Neuron (in vitro differentiated cells): ENCODE data around the gene PHLPP1.

Experiments used
- H2AFZ ChIP-seq: one replicate; pipeline ENCODE4 v1.6.1; 2013; ENCODE audit warnings: low read depth, mild to moderate bottlenecking, inconsistent platforms, low read length, moderate library complexity
- H3K27me3 ChIP-seq: one replicate; pipeline ENCODE4 v1.6.1; 2013; ENCODE audit warnings: low read length; ENCODE audit not compliant: insufficient read depth
- H3K36me3 ChIP-seq: one replicate; pipeline ENCODE4 v1.6.1; 2013; ENCODE audit warnings: low read length; ENCODE audit not compliant: insufficient read depth
- H3K4me1 ChIP-seq: one replicate; pipeline ENCODE4 v1.6.1; 2013; ENCODE audit warnings: low read length; ENCODE audit not compliant: insufficient read depth
- H3K4me3 ChIP-seq: 2 replicates; pipeline ENCODE4 v1.5.1; 2013; ENCODE audit warnings: mild to moderate bottlenecking, low read length, moderate library complexity
- H3K9me3 ChIP-seq: one replicate; pipeline ENCODE4 v1.6.1; 2013; ENCODE audit warnings: low read length

Gene PHLPP1

DNA sequence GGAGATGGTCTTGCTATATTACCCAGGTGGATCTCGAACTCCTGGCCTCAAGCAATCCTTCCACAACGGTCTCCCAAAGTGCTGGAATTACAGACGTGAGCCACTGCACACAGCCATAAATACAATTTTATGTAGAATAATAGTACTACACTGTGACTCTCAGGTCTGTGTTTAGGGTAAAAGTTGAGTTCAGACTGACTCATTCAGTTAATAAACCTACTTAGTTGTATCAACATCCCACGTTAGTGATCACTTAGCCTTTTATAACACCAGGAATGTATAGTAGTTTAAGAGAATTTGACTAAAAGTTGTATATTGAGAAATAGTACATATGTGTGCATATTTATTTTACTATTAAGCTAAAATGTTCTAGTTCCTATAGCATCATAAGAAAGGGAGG is 237.5 kb downstream of the PHLPP1 start:
- Histone ChIP-seq H2AFZ (no peak overlapping the region), H3K9me3 (no peaks in the 10 kb centered on the region), H3K4me3 (no peak overlapping the region), H3K27me3 (no peaks in the 10 kb centered on the region), H3K36me3 (peaks cover 8% of the 10 kb centered on the region), H3K4me1 (no peaks in the 10 kb centered on the region)

DNA sequence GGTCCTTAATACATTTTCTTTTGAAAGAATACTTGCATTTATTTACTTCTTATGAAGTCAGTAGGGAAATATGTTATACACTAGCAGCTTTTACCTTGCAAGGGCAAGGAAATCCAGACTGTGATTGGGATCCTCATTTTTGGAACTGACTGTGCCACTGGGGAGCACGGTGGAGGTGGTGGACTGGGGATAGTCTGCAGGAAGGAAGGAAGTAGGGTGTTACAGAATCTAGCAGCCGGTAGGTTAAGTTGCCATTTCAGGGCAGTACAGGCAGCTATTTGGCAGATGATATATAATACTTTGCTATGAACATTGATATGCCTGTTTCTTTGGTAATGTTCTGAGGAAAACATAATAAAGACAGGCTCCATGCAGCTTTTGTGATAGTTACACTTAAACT is 238.3 kb downstream of the PHLPP1 start:
- Histone ChIP-seq H3K36me3 (peaks cover 12% of the 10 kb centered on the region), H3K27me3 (no peaks in the 10 kb centered on the region)

DNA sequence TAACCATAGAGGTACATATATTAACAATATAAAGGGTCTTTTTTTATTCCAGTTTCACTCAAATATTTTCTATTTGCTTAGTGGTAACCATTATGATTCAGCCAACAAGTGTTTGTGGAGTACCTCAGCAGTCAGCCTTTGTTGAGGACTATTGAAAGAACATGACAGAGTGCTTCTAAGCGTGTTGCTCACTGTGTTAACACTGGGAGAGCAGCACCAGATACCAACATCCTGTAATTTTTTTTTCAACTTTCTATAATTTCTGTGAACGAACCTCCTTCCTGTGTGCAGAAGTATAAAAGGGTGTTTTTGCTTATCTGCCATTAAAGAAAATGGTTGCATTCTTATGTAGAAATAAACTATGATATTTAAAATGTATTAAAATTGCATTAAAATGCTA is 239.0 kb downstream of the PHLPP1 start:
- H3K36me3 ChIP-seq, result peaks cover 17% of the 10 kb centered on the region
- no peak overlapping the region for H3K4me3 ChIP-seq
- H2AFZ ChIP-seq, result no peak overlapping the region
- H3K9me3 ChIP-seq, result no peaks in the 10 kb centered on the region
- H3K4me1 ChIP-seq, result no peaks in the 10 kb centered on the region
- no peaks in the 10 kb centered on the region for H3K27me3 ChIP-seq

More for the DNA sequence above, 238.3 kb downstream of the PHLPP1 start:
- H3K4me1 ChIP-seq, result no peaks in the 10 kb centered on the region
- H3K9me3 ChIP-seq, result no peaks in the 10 kb centered on the region
- no peak overlapping the region for H2AFZ ChIP-seq
- H3K4me3 ChIP-seq, result no peak overlapping the region

DNA sequence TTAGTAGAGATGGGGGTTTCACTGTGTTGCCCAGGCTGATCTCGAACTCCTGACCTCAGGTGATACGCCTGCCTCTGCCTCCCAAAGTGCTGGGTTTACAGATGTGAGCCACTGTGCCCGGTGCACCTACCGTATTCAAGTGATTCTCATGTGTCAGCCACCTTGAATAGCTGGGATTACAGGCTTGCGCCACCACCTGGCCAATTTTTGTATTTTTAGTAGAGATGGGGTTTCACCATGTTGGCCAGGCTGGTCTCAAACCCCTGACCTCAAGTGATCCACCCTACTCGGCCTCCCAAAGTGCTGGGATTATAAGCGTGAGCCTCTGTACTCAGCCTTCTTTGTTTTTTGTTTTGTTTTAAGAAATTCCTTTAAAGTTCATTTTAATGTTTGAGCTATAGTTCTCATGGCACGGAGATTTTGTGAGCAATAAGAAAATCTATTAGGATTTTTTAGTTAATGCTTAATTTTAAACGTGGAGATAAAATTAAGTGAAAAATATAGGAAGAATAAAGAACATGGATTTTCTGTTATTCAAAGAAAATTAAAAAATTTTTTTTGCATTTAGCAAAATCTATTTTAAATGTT is 242.6 kb downstream of the PHLPP1 start:
- Histone ChIP-seq H3K4me1 (peaks cover 2% of the 10 kb centered on the region), H3K9me3 (no peaks in the 10 kb centered on the region), H3K36me3 (peaks cover 23% of the 10 kb centered on the region), H3K4me3 (no peak overlapping the region), H3K27me3 (no peaks in the 10 kb centered on the region), H2AFZ (no peak overlapping the region)

- peaks cover 36% of the 10 kb centered on the region for H3K36me3 ChIP-seq
- no peaks in the 10 kb centered on the region for H3K27me3 ChIP-seq
- H3K9me3 ChIP-seq, result peaks cover 2% of the 10 kb centered on the region
- no peak overlapping the region for H3K4me3 ChIP-seq
- peaks cover 14% of the 10 kb centered on the region for H3K4me1 ChIP-seq
- no peak overlapping the region for H2AFZ ChIP-seq
Observed at GRCh38 chr18:62959481-62959880, 244.1 kb downstream of the PHLPP1 start.

GRCh38 chr18:62963507-62963906 is 248.2 kb downstream of the PHLPP1 start:
- peaks cover 2% of the 10 kb centered on the region for H3K9me3 ChIP-seq
- H3K4me1 ChIP-seq, result peaks cover 15% of the 10 kb centered on the region
- no peak overlapping the region for H2AFZ ChIP-seq
- H3K36me3 ChIP-seq, result peaks cover 44% of the 10 kb centered on the region
- H3K4me3 ChIP-seq, result no peak overlapping the region
- H3K27me3 ChIP-seq, result no peaks in the 10 kb centered on the region

DNA sequence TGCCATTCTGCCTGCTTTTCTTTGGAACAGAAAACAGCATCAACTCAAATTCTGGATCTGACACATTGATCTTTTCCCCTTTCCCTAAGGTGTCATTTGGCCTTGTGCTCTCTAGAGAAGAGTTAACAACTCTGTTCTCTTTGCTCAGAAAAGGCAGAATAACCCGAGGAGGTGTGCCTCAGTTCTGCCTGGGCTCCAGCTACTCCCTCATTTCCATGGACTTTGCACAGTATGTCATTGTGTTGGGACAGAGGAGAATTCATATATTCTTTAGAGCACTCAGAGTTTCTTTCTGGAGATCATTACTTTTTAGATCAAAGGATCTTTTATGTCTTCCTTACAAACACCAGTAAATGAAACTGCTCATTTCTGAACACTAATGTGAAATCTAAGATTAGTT is 249.1 kb downstream of the PHLPP1 start:
- no peak overlapping the region for H3K4me3 ChIP-seq
- H3K9me3 ChIP-seq, result peaks cover 2% of the 10 kb centered on the region
- peaks cover 15% of the 10 kb centered on the region for H3K4me1 ChIP-seq
- H2AFZ ChIP-seq, result no peak overlapping the region
- H3K36me3 ChIP-seq, result peaks cover 37% of the 10 kb centered on the region
- H3K27me3 ChIP-seq, result no peaks in the 10 kb centered on the region

GRCh38 chr18:62967089-62967488 is 251.7 kb downstream of the PHLPP1 start:
- Histone ChIP-seq H3K9me3 (peaks cover 2% of the 10 kb centered on the region), H3K4me3 (no peak overlapping the region), H3K36me3 (peaks cover 39% of the 10 kb centered on the region), H2AFZ (no peak overlapping the region), H3K4me1 (peaks cover 15% of the 10 kb centered on the region), H3K27me3 (no peaks in the 10 kb centered on the region)

DNA sequence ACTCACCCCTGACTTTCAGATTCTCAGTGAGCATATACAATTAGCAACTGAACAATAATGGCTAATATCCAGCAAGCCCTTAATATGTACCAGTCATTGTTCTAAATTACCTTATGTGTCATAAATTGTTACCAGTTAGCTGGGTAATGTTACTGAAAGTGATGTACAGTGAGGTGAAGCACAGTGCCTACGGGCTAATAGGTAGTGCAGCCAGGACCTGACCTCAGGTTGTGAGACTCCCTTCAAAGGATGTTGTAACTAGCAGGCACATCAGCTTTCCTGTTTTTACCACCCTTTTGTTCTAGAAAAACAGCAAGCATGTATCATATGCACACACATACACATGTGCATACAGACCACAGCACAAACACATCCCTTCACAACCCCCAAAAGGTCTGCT is 258.3 kb downstream of the PHLPP1 start:
- H3K36me3 ChIP-seq, result peaks cover 49% of the 10 kb centered on the region
- H3K27me3 ChIP-seq, result no peaks in the 10 kb centered on the region
- no peak overlapping the region for H3K4me3 ChIP-seq
- no peaks in the 10 kb centered on the region for H3K4me1 ChIP-seq
- no peaks in the 10 kb centered on the region for H3K9me3 ChIP-seq
- no peak overlapping the region for H2AFZ ChIP-seq

DNA sequence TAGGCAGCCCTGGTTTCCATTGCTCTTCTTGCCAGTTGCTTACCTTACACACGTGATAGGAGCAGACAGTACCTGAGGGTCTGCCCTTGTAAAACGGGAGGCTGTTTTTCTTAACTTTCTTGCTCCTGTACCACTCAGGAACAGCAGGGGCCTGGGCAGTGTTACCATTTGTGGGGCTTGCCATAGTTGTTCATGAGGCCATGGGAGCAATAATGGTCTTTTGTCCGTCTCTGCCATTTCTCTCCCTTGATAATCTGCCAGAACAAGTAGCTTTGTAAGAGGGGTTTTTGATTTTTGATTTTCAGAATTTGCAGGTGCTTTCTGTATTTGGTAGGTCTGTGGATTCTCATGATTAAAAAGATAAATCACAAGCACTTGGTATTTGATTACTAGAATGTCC is 259.0 kb downstream of the PHLPP1 start:
- Histone ChIP-seq H3K36me3 (peaks cover 55% of the 10 kb centered on the region), H3K4me3 (no peak overlapping the region), H3K27me3 (no peaks in the 10 kb centered on the region), H2AFZ (no peak overlapping the region), H3K4me1 (no peaks in the 10 kb centered on the region), H3K9me3 (no peaks in the 10 kb centered on the region)

GRCh38 chr18:62974928-62975675 is 259.8 kb downstream of the PHLPP1 start:
- Histone ChIP-seq H3K4me3 (no peak overlapping the region), H3K36me3 (peaks cover 56% of the 10 kb centered on the region), H3K4me1 (peaks cover 5% of the 10 kb centered on the region)

DNA sequence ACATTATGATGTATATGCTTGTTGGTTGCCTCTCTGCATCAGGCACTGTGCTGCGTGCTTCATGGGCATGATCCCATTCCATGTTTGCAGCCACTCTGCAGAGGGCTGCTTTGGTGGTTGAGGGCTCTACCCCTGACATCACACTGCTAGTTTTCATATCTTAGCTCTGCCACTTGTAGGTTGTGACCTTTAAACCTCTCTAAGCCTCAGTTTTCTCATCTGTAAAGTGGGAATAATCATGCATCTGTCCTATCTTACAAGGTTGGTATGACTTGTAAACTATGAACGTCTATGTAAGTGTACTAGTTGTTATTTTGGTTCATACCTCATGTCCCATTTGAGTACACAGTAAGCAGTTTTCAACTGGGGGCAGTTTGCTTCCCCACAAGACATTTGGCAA is 260.4 kb downstream of the PHLPP1 start:
- no peaks in the 10 kb centered on the region for H3K9me3 ChIP-seq
- H3K27me3 ChIP-seq, result no peaks in the 10 kb centered on the region
- peaks cover 56% of the 10 kb centered on the region for H3K36me3 ChIP-seq
- H3K4me3 ChIP-seq, result no peak overlapping the region
- H2AFZ ChIP-seq, result no peak overlapping the region
- peaks cover 5% of the 10 kb centered on the region for H3K4me1 ChIP-seq

More at GRCh38 chr18:62974928-62975675, 259.8 kb downstream of the PHLPP1 start:
- no peaks in the 10 kb centered on the region for H3K27me3 ChIP-seq
- no peaks in the 10 kb centered on the region for H3K9me3 ChIP-seq
- H2AFZ ChIP-seq, result no peak overlapping the region

DNA sequence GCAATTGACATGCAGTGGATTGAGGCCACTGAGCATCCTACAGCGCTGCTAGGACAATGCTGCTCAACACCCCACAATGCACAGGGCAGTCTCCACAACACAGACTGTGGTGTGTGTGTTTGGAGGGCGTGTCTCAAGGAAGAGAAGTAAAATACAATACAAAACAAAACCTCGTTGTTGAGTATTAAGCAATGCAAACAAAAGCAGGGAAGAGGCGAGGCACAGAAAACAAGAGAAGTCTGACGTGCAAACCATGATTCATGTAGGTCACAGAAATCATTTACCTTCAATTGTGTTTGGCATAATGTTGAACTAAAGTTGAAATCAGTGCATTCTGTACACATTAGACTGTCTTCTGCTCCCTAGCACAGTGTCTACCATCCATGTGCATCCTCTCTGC is 260.9 kb downstream of the PHLPP1 start:
- Histone ChIP-seq H3K27me3 (no peaks in the 10 kb centered on the region), H3K4me3 (no peak overlapping the region)

More for the DNA sequence above, 260.9 kb downstream of the PHLPP1 start:
- Histone ChIP-seq H2AFZ (no peak overlapping the region), H3K36me3 (peaks cover 58% of the 10 kb centered on the region), H3K4me1 (peaks cover 5% of the 10 kb centered on the region), H3K9me3 (no peaks in the 10 kb centered on the region)
